Endothelial cell of umbilical vein (primary cell): ENCODE measurements around the gene PSMA7. TPM values are rescaled to one million over a fixed set of nuclear protein-coding genes. Genes with fewer than 3 reads are reported as not detected.

Source experiments
- BruUV-seq: library from RNA; stranded (reverse); fragments of 400-500 nt; replicated peaks from 2 replicates; lab custom pipeline; 2021; lab: Mats Ljungman, UMichigan
- CTCF ChIA-PET: fragments of 300-600, 350-600 bp; sonication (Branson Sonifier 250); formaldehyde crosslinking; loops from one replicate; lab custom pipeline; 2021; ENCODE audit warnings: antibody characterized with exemption, inconsistent platforms; lab: Charles Lee
- POLR2A ChIA-PET: fragments of 300-600, 350-600 bp; sonication (Branson Sonifier 250); formaldehyde crosslinking; loops from one replicate; lab custom pipeline; 2021; ENCODE audit warnings: antibody characterized with exemption, inconsistent platforms; lab: Charles Lee
- DNase-seq: peaks from one replicate; pipeline ENCODE4 v3.0.0-alpha.2; 2011; ENCODE audit warnings: low read depth, low spot score
- FAIRE-seq: peaks from 2 replicates; lab custom pipeline; 2011; peaks lifted over from hg19 to GRCh38; lab: Jason Lieb, UNC
- H2AFZ ChIP-seq: 2 replicates; pipeline ENCODE4 v1.6.0; 2012; ENCODE audit warnings: low read depth, low read length, control low read depth, inconsistent platforms
- H3K27ac ChIP-seq: 2 replicates; pipeline ENCODE4 v1.5.1; 2011; ENCODE audit warnings: low read depth, mild to moderate bottlenecking, control low read depth, low read length, moderate library complexity; ENCODE audit not compliant: insufficient read depth
- H3K27me3 ChIP-seq, 2 experiments: 2 replicates each; pipeline versions ENCODE4 v1.6.0 to v1.6.1; 2011; ENCODE audit warnings: low read length in 2 of 2, mixed read lengths in 1 of 2; ENCODE audit not compliant: control insufficient read depth in 2 of 2, insufficient read depth in 2 of 2
- H3K36me3 ChIP-seq, 2 experiments: 2 replicates in 1 of 2; 3 replicates in 1 of 2; pipeline ENCODE4 v1.5.1; 2011; ENCODE audit warnings: low read length in 2 of 2, mild to moderate bottlenecking in 1 of 2, moderate library complexity in 1 of 2; ENCODE audit not compliant: control insufficient read depth in 2 of 2, insufficient read depth in 2 of 2; ENCODE audit errors: extremely low read depth in 1 of 2
- H3K4me1 ChIP-seq: 3 replicates; pipeline ENCODE4 v1.5.1; 2011; ENCODE audit warnings: mild to moderate bottlenecking, low read length; ENCODE audit not compliant: control insufficient read depth, insufficient read depth; ENCODE audit errors: extremely low read depth
- H3K4me2 ChIP-seq: 2 replicates; pipeline ENCODE4 v1.6.1; 2011; ENCODE audit warnings: low read length, control low read depth, mixed read lengths; ENCODE audit not compliant: insufficient read depth
- H3K4me3 ChIP-seq, 3 experiments: fragments of 200-600 bp in 1 of 3; sonication (generic), shearing (Covaris generic) in 1 of 3; replicated peaks in 1 of 3; 2 replicates each; pipeline ENCODE4 v1.5.1; 2011 to 2016; ENCODE audit warnings: control low read depth in 3 of 3, low read length in 3 of 3, mild to moderate bottlenecking in 2 of 3, inconsistent platforms in 1 of 3, low read depth in 1 of 3, moderate library complexity in 1 of 3; ENCODE audit not compliant: insufficient read depth in 1 of 3
- H3K79me2 ChIP-seq: 2 replicates; pipeline ENCODE4 v1.6.0; 2012; ENCODE audit warnings: low read length, inconsistent platforms; ENCODE audit not compliant: control insufficient read depth, insufficient read depth
- H3K9ac ChIP-seq: replicated peaks from 2 replicates; pipeline ENCODE3; 2011; ENCODE audit warnings: low read length, control low read depth; ENCODE audit not compliant: insufficient read depth; ENCODE audit errors: extremely low read depth
- H3K9me1 ChIP-seq: replicated peaks from 3 replicates; pipeline ENCODE4 v1.6.0; 2011; ENCODE audit warnings: mild to moderate bottlenecking, low read length; ENCODE audit not compliant: control insufficient read depth, insufficient read depth; ENCODE audit errors: extremely low read depth
- H3K9me3 ChIP-seq: replicated peaks from 2 replicates; pipeline ENCODE4 v1.5.1; 2012; ENCODE audit warnings: low read length, inconsistent platforms; ENCODE audit not compliant: control insufficient read depth, insufficient read depth
- H4K20me1 ChIP-seq: replicated peaks from 2 replicates; pipeline ENCODE3; 2011; ENCODE audit warnings: mild to moderate bottlenecking, low read length; ENCODE audit not compliant: control insufficient read depth, insufficient read depth; ENCODE audit errors: extremely low read depth
- EZH2 ChIP-seq: IDR thresholded peaks from 2 replicates; pipeline ENCODE4 v1.6.1; 2012; ENCODE audit warnings: borderline replicate concordance, low read depth, mild to moderate bottlenecking, moderate library complexity, low read length, inconsistent platforms; ENCODE audit not compliant: severe bottlenecking
- FOS ChIP-seq: IDR thresholded peaks from 2 replicates; pipeline ENCODE4 v1.6.1; 2011; ENCODE audit warnings: mild to moderate bottlenecking, low read length, moderate library complexity, borderline replicate concordance; ENCODE audit not compliant: insufficient read depth
- GATA2 ChIP-seq: IDR thresholded peaks from 2 replicates; pipeline ENCODE4 v1.7.0; 2011; ENCODE audit warnings: low read depth, mild to moderate bottlenecking, moderate library complexity, mixed read lengths, low read length; ENCODE audit not compliant: insufficient read length, insufficient read depth
- JUN ChIP-seq: IDR thresholded peaks from 2 replicates; pipeline ENCODE4 v1.6.1; 2011; ENCODE audit warnings: borderline replicate concordance, low read depth; ENCODE audit not compliant: insufficient read length, insufficient read depth
- MYC ChIP-seq: IDR thresholded peaks from one replicate; pipeline ENCODE4 v1.6.1; 2011; ENCODE audit warnings: mild to moderate bottlenecking, low read depth, low read length
- POLR2A ChIP-seq: IDR thresholded peaks from 2 replicates; pipeline ENCODE4 v1.6.1; 2012; ENCODE audit warnings: low read depth, mild to moderate bottlenecking, control low read depth, low read length
- POLR2AphosphoS5 ChIP-seq: IDR thresholded peaks from 2 replicates; pipeline ENCODE4 v1.6.1; 2012; ENCODE audit warnings: low read depth, mild to moderate bottlenecking, control low read depth, low read length, moderate library complexity; ENCODE audit not compliant: insufficient read depth
- dilution Hi-C: fragments of 300-500 bp; cut with MboI; formaldehyde crosslinking; loops from one replicate; pipeline ENCODE4 v1.15.0; 2019; ENCODE audit warnings: low sequenced_read_pairs; ENCODE audit not compliant: extremely low pct_ligation_motif_present
- intact Hi-C: fragments of 100-400 bp; cut with micrococcal nuclease; formaldehyde crosslinking; loops from one replicate; pipeline ENCODE4 v1.10.0; 2022
- polyA plus RNA-seq, 4 experiments: library from polyadenylated mRNA; depleted of rRNA in 3 of 4; stranded (reverse) in 3 of 4; unstranded in 1 of 4; fragments of >200 nt; gene quantifications; 2 replicates each; pipeline versions ENCODE4 v1.2.1 to v1.2.3, GENCODE V29; 2011 to 2012; ENCODE audit warnings: missing spikeins in 1 of 4
- total RNA-seq: library from RNA; stranded (reverse); gene quantifications from 2 replicates; pipeline ENCODE4 v1.2.3, GENCODE V29; 2021
- TF ChIP-seq, protein P1 (sequence below), 2 donors: IDR thresholded peaks; 1 replicate in 1 of 2; 2 replicates in 1 of 2; pipeline ENCODE4 v1.5.1; 2011; ENCODE audit warnings: low read length in 2 of 2, mild to moderate bottlenecking in 2 of 2, moderate library complexity in 2 of 2, control low read depth in 1 of 2, inconsistent platforms in 1 of 2, low read depth in 1 of 2; ENCODE audit not compliant: insufficient read depth in 1 of 2; ENCODE audit errors: extremely low read depth in 1 of 2
- TF ChIP-seq, protein P2 (sequence below): IDR thresholded peaks from 2 replicates; pipeline ENCODE4 v1.6.1; 2011; ENCODE audit not compliant: insufficient read depth, insufficient read length

PSMA7 gene
- total and polyA plus RNA-seq, 2 donors (not counting 3 experiments of a cell fraction or from before 2014, with no cell fraction given): 393 to 826 TPM

DNA sequence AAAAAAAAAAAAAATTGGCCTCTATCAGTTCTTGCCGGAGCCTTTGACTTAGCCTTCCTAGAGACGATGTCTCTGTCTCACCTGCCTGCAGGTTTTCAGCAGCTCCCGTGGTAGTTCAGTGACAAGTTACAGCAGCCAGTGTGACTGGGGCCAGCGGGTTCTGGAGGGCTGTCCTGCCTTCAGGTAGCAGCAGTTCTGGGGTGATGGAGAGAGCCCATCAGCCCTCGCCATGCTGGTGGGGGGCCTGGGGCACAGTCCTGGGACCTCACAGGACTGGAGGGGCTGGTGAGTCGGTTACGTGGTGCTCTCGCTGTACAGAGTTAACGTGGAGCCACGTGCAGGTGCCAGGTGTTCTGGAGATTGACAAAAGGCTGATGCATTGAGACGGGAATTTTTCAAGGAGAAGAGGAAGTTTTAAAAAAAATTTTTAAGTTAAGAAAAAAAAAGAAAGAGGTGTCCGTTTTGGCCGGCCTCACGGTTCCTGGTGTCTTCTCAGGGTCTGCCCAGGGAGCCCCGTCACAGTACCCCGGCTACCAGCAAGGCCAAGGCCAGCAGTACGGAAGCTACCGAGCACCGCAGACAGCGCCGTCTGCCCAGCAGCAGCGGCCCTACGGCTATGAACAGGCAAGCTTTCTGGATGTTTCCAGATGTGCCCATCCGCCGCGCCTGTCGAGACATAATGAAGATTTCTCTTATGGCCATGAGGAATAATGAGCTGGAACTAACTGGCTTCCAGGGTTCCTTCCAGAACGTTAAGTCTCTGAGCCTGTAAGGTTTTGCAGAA lies 31.0 kb upstream of the PSMA7 start:
- no TSS peak for BruUV-seq
- no peak overlapping the region for H3K9ac ChIP-seq
- dilution Hi-C loops: no loop called here
- H3K27me3 ChIP-seq: no peaks in the 10 kb centered on the region
- no peak for TF ChIP-seq MYC
- POLR2A ChIA-PET: no interaction called here
- no peak overlapping the region for H2AFZ ChIP-seq
- H3K4me2 ChIP-seq: no peak overlapping the region
- no peaks in the 10 kb centered on the region for H3K79me2 ChIP-seq
- CTCF ChIA-PET: no interaction called here
- intact Hi-C loops: no loop called here
- no peaks in the 10 kb centered on the region for H3K9me1 ChIP-seq
- no peak overlapping the region for H3K27ac ChIP-seq
- DNase-seq (no peak), FAIRE-seq (no peak)
- no peaks in the 10 kb centered on the region for H3K4me1 ChIP-seq
- H3K36me3 ChIP-seq: peaks cover 2 to 17% of the 10 kb centered on the region in 2 experiments
- H4K20me1 ChIP-seq: no peaks in the 10 kb centered on the region
- H3K9me3 ChIP-seq: no peaks in the 10 kb centered on the region
- H3K4me3 ChIP-seq: no peak overlapping the region

DNA sequence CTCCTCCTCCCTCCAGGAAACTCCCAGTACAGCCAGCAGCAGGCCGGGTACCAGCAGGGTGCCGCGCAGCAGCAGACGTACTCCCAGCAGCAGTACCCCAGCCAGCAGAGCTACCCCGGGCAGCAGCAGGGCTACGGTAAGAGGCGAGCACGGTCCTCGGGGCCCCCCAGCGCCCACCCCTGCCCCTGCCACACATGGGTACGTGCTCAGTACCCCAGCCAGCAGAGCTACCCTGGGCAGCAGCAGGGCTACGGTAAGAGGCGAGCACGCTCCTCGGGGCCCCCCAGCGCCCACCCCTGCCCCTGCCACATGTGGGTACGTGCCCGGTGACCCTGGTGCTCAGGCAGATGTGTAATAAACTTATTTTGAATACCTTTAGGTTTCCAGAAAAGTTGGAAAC lies 29.5 kb upstream of the PSMA7 start:
- no peak for FAIRE-seq
- Histone ChIP-seq H3K27ac (no peak overlapping the region), H3K9me3 (no peaks in the 10 kb centered on the region), H4K20me1 (no peaks in the 10 kb centered on the region), H3K9ac (no peak overlapping the region), H3K4me1 (no peaks in the 10 kb centered on the region), H3K4me3 (no peak overlapping the region), H3K79me2 (no peaks in the 10 kb centered on the region), H3K4me2 (no peak overlapping the region), H2AFZ (no peak overlapping the region), H3K9me1 (no peaks in the 10 kb centered on the region), H3K36me3 (peaks cover 2 to 26% of the 10 kb centered on the region in 2 experiments), H3K27me3 (no peaks in the 10 kb centered on the region)
- no peak for DNase-seq
- intact Hi-C loops (no loop called here), dilution Hi-C loops (no loop called here)
- POLR2A ChIA-PET: no interaction called here
- TF ChIP-seq, protein P1, sequence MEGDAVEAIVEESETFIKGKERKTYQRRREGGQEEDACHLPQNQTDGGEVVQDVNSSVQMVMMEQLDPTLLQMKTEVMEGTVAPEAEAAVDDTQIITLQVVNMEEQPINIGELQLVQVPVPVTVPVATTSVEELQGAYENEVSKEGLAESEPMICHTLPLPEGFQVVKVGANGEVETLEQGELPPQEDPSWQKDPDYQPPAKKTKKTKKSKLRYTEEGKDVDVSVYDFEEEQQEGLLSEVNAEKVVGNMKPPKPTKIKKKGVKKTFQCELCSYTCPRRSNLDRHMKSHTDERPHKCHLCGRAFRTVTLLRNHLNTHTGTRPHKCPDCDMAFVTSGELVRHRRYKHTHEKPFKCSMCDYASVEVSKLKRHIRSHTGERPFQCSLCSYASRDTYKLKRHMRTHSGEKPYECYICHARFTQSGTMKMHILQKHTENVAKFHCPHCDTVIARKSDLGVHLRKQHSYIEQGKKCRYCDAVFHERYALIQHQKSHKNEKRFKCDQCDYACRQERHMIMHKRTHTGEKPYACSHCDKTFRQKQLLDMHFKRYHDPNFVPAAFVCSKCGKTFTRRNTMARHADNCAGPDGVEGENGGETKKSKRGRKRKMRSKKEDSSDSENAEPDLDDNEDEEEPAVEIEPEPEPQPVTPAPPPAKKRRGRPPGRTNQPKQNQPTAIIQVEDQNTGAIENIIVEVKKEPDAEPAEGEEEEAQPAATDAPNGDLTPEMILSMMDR (IDR thresholded peaks at IDR 0.05; ENCODE audit: extremely low read depth in 1 of 2, insufficient read depth in 1 of 2, low read depth in 1 of 2, low read length in 2 of 2): no peak
- TF ChIP-seq POLR2AphosphoS5 (no peak), GATA2 (no peak), JUN (no peak), MYC (no peak), FOS (no peak), EZH2 (no peak), POLR2A (no peak)
- TF ChIP-seq, protein P2, sequence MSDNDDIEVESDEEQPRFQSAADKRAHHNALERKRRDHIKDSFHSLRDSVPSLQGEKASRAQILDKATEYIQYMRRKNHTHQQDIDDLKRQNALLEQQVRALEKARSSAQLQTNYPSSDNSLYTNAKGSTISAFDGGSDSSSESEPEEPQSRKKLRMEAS: no peak
- CTCF ChIA-PET: no interaction called here
- BruUV-seq: no TSS peak
